DMS 273 (cell line): ENCODE data around the gene SNX30.

ENCODE experiments used
- DNase-seq: peaks from one replicate; lab custom pipeline; 2025; ENCODE audit not compliant: unreplicated experiment; lab: John Stamatoyannopoulos, UW

SNX30 gene

GRCh38 chr9:112914524-112914923 lies 164.0 kb downstream of the SNX30 start:
- DNase-seq, result peak; percentile 19

GRCh38 chr9:112917047-112917986 lies 166.8 kb downstream of the SNX30 start:
- no peak for DNase-seq

- no peak for DNase-seq
These were observed 167.4 kb downstream of the SNX30 start for GRCh38 chr9:112917987-112918362.

- DNase-seq, result peak; percentile 48
These were observed 171.0 kb downstream of the SNX30 start for GRCh38 chr9:112921549-112921948.
